ENCODE measurements around the gene KNDC1.

KNDC1 gene

DNA sequence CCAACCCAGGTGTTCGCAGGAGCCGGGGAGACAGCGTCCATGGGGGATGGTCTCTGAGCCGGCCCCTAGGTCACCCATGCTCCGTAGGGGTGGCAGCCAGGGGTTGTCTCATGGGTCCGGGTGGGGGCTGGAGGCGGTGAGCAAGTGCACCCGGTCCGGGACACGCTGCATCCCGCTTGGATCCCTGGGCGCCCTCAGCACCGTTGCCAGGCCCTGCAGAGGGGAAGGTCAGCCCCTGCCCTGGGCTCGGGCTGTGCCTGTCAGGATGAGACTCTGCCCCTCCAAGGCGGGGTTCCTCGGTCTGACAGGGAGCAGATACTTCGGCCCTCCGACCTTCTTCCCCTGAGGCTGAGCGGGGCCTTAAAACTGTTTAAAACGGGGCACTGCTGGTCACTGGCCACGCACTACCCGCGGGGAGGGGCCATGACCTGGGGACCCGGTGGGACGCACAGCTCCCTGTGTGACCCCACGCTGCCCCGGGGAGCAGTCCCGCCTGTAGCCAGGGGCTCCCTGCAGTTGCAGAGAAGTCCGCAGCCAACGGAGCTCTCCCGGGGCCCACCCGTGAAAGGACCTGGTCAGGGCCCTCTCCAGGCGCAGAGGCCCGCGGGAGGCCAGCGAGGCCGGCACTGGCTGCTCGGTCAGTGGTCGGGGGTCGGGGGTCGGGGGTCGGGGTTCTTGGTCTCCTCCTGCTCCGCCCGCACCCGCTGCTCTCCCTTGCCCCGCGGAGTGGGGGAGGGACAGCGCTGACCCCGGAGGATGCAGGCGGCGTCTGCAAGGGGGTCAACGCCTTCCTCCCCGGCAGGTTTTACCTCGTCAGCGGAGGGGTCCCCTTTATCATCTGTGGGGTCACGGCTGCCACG is 33.4 kb upstream of the KNDC1 start:
- no peak for DNase-seq

DNA sequence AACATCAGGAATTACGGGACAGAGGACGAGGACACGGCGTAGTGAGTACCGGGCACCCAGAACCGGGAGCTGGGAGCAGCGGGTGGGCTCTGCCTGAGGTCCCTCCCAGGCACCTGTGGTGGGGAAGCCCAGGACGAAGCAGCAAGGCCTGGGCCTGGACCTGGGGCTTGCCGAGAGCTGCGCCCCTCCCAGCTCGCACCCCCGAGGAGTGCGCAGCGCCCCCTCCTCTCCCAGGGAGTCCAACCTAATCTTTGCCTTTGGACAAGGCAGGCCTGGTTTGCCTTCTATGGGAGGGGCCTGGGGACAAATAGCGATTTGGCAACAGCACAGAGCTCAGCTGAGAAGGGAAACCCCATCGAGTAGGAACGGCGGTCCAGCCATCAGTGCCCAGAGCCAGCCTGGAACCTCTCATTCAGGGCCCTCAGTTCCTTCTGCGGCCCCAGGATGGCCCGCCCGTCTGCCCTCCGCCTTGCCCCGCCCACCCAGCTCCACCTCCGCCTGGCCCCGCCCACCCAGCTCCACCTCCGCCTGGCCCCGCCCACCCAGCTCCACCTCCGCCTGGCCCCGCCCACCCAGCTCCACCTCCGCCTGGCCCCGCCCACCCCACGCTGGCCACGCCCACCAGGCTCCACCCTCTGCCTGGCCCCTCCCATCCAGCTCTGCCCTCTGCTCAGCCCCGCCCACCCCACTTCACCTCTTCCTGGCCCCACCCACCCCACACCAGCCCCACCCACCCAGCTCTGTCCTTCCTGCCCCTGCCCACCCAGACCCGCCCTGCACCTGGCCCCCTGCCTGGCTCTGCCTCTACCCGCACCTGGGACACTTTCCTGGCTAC is 32.5 kb upstream of the KNDC1 start:
- DNase-seq = peak; percentile 79

DNA sequence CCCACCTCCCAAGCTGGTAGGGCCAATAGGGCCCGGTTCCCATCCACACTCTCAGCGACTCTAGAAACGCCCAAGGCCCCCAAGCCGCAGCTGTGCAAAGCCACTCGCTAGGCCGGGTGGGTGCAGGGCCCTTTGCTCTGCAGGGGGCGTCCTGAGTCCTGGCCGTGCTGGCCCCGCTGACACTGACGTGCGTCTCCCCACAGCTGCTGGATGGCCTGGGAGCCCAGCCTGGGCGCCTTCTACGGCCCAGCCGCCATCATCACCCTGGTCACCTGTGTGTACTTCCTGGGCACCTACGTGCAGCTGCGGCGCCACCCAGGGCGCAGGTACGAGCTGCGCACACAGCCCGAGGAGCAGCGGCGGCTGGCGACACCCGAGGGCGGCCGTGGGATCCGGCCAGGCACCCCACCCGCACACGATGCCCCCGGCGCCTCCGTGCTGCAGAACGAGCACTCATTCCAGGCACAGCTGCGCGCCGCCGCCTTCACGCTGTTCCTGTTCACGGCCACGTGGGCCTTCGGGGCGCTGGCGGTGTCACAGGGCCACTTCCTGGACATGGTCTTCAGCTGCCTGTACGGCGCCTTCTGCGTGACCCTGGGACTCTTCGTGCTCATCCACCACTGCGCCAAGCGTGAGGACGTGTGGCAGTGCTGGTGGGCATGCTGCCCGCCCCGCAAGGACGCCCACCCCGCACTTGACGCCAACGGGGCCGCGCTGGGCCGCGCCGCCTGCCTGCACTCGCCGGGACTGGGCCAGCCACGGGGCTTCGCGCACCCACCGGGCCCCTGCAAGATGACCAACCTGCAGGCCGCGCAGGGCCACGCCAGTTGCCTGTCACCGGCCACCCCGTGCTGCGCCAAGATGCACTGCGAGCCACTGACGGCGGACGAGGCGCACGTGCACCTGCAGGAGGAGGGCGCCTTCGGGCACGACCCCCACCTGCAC is 31.6 kb upstream of the KNDC1 start:
- peak; percentile 61 for DNase-seq

DNA sequence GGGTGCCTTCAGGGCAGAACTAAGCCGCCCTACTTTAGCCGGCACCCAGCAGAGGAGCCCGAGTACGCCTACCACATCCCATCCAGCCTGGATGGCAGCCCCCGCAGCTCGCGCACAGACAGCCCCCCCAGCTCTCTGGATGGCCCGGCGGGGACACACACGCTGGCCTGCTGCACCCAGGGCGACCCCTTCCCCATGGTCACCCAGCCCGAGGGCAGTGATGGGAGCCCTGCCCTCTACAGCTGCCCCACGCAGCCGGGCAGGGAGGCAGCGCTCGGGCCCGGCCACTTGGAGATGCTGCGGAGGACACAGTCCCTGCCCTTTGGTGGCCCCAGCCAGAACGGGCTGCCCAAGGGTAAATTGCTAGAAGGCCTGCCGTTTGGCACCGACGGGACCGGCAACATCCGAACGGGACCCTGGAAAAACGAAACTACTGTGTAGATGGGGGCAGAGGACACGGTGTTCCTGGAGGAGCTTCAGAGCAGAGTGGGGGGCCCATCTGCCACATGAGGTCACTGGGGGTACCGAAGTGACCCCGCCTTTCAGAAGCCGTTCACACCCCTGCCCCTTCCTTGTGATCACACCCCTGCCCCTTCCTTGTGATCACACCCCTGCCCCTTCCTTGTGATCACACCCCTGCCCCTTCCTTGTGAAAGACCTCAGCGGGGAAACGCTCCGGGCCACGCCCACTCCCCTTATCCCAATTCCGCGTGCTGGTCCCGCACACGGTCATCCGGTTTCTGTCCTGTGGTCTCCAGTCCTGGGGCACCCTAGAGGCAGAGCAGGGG is 30.8 kb upstream of the KNDC1 start:
- no peak for DNase-seq

DNA sequence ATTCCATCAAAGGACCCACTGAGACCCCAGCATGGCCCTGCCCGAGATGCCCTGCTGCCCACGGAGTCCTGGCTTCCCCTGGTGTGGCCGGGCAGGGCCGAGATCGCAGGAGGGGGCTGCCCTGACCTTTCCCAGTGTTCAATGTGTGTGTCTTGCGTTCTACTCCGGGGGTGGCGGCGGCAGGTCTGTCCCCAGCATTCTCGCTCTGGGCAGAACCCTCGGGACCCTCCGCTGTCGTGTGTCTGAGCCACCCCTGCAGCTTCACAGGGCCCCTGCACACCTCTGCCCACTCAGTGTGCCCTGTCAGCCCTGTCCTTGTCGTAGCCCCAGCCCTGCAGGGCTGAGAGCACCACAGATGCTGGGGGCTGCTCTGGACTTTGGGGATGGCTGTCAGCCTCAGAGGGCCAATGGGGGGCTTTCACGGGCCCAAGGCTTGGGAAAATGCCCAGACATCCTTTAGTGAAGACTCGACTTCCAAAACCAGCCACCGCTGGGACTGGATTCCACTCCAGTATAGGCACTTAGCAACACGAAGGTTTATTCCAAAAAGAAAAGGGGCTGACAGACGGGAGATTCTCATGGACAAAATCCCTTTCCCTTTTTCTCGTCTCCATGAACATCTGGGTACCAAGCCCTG is 30.0 kb upstream of the KNDC1 start:
- peak; percentile 47 for DNase-seq

DNA sequence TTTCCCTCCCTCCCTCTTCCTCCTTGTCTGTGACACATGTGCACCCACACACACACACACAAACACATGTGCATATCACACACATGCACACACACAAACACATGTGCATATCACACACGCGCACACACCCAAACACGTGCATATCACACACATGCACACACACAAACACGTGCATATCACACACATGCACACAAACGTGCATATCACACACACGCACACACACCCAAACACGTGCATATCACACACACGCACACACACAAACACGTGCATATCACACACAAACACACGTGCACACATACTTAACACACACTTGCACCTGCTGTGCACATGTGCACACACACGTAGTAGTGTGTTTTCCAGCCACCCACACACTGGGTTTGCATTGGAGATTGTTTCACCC is 29.4 kb upstream of the KNDC1 start:
- peak; percentile 33 for DNase-seq

DNA sequence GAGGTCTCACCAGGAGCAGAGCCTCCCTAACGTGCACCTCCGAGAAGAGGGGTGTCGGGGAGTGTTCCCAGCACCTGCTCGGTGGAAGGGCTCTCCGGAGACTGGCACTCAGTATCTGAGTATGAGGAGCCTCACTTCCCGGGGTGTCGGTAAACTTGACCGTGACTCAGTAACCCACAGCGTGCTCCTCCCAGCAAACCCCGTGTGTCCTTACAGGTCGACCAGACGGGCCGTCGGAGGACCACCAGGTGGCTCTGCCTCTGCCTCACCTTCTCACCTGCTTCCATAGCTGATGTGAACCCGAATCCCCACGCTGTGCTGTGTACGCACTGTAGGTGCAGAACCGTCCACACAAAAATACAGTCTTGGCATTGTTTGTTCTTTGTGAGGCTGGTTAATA is 29.0 kb upstream of the KNDC1 start:
- peak; percentile 55 for DNase-seq

DNA sequence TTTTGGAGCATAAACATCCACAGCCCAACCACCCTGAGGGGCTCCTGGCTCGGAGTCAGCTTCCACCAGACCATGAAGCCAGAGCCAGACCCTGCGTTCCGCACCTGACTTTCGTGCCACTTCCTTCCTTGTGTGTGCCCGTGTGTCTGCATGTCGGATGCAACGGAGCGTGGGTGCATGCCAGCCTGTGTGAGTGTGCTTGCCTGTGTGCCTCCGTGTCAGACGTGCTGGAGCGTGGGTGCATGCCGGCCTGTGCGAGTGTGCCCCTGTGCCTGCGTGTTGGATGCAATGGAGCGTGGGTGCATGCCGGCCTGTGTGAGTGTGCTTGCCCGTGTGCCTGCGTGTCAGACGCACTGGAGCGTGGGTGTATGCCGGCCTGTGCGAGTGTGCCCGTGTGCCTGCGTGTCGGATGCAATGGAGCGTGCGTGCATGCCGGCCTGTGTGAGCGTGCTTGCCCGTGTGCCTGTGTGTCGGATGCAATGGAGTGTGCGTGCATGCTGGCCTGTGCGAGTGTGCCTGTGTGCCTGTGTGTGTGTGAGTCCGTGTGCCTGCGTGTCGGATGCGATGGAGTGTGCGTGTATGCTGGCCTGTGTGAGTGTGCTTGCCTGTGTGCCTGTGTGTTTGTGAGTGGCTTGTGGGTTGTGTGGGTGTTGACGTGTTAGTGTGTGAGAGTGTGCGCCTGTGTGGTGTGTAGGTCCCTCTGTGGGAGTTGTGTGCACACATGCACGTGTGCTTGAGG is 28.1 kb upstream of the KNDC1 start:
- DNase-seq = peak; percentile 37

DNA sequence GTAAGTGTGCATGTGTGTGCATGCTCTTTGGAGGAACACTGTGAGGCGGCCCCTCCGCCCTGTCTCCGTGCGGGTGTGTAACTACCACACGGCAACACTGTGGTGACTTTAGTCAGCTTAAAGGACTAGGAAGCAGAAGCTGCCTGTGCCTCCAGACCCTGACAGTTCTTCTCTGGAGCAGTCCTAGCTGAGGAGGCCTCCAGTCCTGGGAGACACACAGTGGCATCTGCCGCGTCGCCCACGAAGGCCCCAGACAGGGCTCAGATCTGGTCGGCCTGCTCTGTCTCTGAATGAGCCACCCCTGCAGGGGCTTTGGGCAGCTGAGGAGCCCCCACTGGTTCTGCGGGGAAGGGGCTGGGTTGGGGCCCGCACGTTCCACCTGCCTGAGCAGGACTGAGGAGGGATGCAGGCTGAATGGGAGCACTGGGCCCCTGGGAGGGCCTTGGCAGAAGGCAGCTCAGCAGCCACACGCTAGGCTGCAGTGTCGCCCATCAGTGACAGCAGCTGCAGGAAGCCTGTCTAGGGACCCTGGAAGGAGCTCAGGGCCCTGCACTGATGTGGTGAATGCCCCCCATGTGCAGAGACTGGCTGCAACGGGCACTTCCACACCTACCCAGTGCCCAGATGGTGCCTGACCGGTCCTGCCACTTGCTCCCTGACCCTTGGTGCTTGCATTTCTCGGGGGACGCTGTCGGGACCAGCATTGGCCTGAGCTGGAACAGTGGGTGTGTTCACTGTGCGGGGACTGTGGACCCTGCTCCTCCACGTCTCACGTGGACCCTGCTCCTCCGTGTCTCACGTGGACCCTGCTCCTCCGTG is 27.3 kb upstream of the KNDC1 start:
- DNase-seq = peak; percentile 53

DNA sequence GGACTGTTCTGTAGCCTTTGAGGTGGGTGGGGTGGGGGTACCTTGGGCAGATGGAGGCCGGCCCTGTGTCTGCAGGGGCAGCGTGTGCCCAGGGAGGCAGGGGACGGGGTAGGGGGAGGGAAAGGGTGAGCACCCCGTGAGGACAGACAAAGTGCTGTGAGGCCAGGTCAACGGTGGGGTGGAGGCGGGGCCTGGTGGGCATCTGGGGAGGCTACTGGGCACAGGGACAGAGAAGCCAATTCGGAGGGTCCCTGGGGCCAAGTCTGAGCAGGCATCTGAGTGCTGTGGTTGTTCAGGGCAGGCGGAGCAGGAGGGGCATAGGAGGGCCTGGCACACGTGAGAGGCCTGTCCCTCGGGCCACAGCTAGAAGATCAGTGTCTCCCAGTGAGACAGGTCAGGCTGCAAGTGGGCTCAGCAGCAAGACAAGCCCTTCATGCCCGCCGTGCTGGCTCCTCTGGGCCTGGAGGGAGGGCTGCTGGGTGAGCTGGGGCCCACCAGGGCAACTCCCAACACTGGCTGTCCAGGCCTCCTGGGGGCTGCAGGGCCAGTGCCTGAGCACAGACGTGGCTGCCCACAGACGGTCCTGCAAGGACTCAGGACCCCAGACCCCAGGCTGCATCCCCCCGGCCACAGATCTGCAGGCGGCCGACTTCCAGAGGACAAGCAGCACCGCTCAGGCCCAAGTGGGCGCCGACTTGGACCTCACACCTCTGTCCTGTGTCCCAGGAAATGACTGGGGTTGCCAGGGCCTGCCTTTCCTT is 26.4 kb upstream of the KNDC1 start:
- peak; percentile 59 for DNase-seq

DNA sequence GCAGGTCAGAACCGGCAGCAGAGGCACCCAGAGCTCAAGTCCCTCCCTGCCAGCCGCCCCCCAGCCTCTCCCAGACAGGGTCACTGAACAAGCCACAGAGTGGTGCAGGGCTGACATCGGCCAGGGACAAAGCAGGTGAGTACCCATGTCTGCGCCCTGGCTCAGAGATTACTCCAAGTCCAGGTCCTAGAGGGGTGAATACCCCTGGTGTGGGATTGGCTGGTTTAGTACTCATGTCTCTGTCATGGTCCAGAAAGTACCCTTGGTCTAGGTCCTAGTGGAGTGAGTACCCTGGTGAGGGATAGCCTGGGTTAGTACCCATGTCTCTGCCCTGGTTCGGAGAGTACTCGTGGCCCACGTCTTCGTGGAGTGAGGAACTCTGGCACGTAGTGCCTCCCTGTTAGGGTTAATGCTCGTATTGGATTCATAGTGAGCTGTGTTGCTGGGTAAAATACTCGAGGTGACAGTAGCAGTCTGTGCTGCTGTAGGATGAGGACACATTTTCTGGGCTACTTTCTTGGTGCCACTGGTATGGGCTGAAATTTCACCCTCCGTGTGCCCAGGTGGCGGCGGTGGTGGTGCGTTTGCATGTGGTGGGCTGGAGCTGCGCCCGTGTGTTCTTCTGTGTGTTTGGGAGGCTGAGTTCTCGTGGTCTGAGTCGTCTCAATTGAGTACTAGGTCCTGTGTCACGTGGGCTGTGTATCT is 25.5 kb upstream of the KNDC1 start:
- peak; percentile 62 for DNase-seq

DNA sequence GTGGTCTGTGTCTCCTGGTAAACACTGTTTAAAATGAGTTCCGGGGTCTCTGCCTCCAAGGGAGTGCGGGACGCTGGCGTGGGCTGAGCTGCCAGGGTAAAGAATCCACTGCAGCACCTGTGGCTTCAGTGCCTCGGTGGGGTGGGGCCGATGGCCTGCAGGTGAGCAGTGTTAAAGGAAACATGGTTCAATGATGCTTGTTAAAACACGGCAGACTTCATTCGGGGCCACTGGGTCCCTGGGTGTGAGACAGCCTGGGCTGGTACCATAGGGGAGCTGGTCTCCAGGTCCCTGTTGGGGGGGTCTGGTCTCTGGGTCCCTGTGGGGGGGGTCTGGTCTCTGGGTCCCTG is 24.9 kb upstream of the KNDC1 start:
- peak; percentile 57 for DNase-seq

DNA sequence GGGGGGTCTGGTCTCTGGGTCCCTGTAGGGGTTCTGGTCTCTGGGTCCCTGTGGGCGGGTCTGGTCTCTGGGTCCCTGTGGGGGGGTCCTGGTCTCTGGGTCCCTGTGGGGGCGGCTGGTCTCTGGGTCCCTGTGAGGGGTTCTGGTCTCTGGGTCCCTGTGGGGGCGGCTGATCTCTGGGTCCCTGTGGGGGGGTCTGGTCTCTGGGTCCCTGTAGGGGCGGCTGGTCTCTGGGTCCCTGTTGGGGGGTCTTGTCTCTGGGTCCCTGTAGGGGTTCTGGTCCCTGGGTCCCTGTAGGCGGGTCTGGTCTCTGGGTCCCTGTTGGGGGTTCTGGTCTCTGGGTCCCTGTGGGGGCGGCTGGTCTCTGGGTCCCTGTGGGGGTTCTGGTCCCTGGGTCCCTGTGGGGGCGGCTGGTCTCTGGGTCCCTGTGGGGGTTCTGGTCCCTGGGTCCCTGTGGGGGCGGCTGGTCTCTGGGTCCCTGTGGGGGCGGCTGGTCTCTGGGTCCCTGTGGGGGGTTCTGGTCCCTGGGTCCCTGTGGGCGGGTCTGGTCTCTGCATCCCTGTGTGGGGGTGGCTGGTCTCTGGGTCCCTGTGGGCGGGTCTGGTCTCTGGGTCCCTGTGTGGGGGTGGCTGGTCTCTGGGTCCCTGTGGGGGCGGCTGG is 22.4 kb upstream of the KNDC1 start:
- peak; percentile 62 for DNase-seq

DNA sequence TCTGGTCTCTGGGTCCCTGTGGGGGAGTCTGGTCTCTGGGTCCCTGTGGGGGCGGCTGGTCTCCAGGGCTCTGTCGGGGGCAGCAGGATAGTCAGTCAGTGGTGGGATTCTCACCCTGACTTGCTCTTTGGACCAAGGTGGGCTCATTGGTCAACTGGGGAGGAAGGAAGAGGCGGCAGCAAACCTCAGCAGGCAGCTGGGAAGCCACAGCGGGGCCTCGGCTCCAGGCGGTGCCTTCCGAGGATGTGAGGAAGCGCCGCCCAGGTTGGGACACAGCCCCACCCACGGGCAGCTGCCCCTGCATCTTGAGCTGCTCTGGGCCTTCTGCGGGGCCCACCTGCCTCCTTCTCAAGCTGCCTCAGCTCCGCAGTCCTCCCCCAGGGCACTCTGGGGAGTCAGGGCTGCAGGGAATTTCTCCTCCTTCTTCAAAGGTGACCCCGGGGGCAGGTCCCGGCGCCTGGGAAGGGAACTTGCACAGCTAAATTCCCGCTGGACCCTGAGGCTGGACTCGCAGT is 20.4 kb upstream of the KNDC1 start:
- peak; percentile 61 for DNase-seq

DNA sequence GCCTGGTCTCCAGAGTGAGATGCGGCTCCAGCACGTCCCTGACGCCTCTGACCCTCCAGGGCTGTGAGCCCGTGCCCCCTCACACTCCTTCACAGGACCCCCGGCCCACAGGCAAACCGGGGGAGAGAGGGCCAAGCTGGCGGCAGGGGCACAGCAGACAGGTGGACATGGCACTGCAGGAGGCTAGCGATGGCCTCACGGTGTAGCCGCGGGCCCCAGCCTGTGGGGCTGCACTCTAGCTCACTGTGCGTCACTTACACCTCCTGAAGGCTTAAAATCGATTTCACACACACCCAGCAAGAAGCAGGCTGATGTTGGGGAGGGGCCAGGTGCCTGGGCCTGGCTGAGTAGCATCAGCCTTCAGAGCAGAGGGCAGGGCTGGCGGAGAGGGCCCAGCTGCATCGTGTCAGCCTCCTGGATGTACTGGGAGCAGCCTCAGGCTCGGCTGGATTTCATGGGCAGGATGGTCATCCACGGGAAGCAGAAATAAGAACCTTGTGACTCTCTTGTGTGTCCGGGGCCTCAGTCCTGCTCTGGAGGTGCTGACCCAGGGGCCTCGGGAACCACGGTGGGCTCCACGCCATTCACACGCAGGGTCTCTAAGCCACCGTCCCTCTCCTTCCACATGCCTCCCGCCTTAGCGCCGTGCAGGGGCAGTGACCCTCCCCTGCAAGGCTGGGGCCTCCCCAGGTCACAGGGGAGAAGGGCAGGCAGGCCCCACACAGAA is 19.4 kb upstream of the KNDC1 start:
- DNase-seq = peak; percentile 55

DNA sequence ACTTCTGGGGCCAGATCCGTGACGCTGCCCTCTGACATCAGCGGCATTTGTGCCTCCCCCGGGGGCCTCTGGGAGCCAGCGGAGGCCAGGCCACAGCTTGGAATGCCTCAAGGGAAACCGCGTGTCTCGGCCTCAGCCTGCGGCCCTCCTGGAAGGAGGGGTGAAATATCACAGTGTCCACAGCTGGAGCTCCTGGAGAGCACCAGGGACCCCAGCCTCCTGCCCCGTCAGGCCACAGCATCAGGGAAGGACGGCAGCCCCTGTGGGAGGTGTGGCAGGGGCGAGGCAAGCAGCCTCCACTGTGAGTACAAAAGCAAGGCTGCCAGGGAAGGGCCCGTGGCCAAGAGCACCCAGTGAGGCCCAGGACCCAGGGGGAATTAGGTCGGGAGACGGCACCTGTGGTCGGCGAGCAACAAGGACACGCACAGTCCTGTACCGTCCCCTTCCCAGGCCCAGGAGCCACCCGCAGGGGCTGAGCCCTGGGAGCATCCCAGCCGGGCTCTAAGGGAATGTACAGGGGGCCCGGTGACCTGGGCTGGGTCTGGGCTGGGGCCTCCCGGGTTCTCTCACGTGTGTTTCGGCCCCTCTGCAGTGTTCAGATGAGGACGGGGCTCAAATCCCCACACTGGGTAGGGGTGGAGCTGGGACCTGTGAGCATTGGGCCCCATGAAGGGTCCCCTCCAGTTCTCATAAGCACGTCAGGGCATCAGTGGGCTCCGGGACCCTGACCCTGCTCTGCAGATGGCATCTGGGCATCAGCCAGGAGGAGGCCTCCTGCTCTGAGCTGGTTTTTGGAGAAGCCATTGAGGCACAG is 18.7 kb upstream of the KNDC1 start:
- peak; percentile 62 for DNase-seq
